Lung (tissue), 12 donors: ENCODE measurements around the gene NFKBIB. TPM values are rescaled to one million over a fixed set of nuclear protein-coding genes. Genes with fewer than 3 reads are reported as not detected.
"Not testable (repeated sequence)": the region's sequence is repeated elsewhere in the genome, so short reads cannot be mapped to it uniquely, and the experiment has no call there.

ENCODE experiments used
- ATAC-seq: fragments of 200-7000 bp; cut with Tn5 transposase; one replicate; pipeline ENCODE4 v1.9.1; 2020; ENCODE audit warnings: moderate number of reproducible peaks; ENCODE audit not compliant: insufficient read depth, low FRiP score
- DNase-seq, 3 donors: peaks; one replicate each; pipeline ENCODE4 v3.0.0-alpha.2; 2013 to 2017
- H3K27ac ChIP-seq, 2 donors: one replicate each; pipeline ENCODE4 v1.5.1; 2013; ENCODE audit warnings: mild to moderate bottlenecking in 2 of 2, moderate library complexity in 2 of 2, control low read depth in 1 of 2, inconsistent platforms in 1 of 2, low read depth in 1 of 2, low read length in 1 of 2
- H3K27me3 ChIP-seq, 3 donors: one replicate each; pipeline ENCODE4 v1.5.1; 2013; ENCODE audit warnings: low read length in 2 of 3; ENCODE audit not compliant: control insufficient read depth in 3 of 3, insufficient read depth in 3 of 3
- H3K36me3 ChIP-seq, 4 donors: one replicate each; pipeline ENCODE4 v1.5.1; 2013; ENCODE audit warnings: low read length in 4 of 4, mild to moderate bottlenecking in 1 of 4, moderate library complexity in 1 of 4; ENCODE audit not compliant: control insufficient read depth in 4 of 4, insufficient read depth in 4 of 4
- H3K4me1 ChIP-seq, 5 donors: one replicate each; pipeline ENCODE4 v1.5.1; 2013; ENCODE audit warnings: low read length in 5 of 5, mild to moderate bottlenecking in 2 of 5, moderate library complexity in 1 of 5; ENCODE audit not compliant: control insufficient read depth in 5 of 5, insufficient read depth in 5 of 5
- H3K4me3 ChIP-seq: one replicate; pipeline ENCODE4 v1.5.1; 2013; ENCODE audit warnings: mild to moderate bottlenecking, control low read depth, moderate library complexity
- H3K9ac ChIP-seq, 2 donors: one replicate each; pipeline ENCODE4 v1.5.1; 2013; ENCODE audit warnings: low read length in 2 of 2, control low read depth in 1 of 2; ENCODE audit not compliant: insufficient read depth in 1 of 2
- H3K9me3 ChIP-seq, 4 donors: one replicate each; pipeline ENCODE4 v1.5.1; 2013; ENCODE audit warnings: low read length in 3 of 4, mild to moderate bottlenecking in 1 of 4, moderate library complexity in 1 of 4; ENCODE audit not compliant: control insufficient read depth in 4 of 4, insufficient read depth in 3 of 4
- WGBS, 2 donors: extraction: QIAGEN DNeasy Blood & Tissue Kit; methylation state at CpG; one replicate each; pipeline ENCODE4 v1.1.7; 2013; 5-methylcytosine and 5-hydroxymethylcytosine counted together
- polyA plus RNA-seq, 2 donors: library from polyadenylated mRNA; stranded (reverse); fragments of 200-250 nt; gene quantifications; one replicate each; pipeline ENCODE4 v1.2.1, GENCODE V29; 2013
- total RNA-seq, 2 donors: library from RNA; depleted of rRNA in 1 of 2; stranded (reverse); fragments of >200 nt in 1 of 2; gene quantifications; one replicate each; pipeline ENCODE4 v1.2.1, GENCODE V29; 2014 to 2021
- TF ChIP-seq, protein P1 (sequence below): IDR thresholded peaks from 2 replicates; pipeline ENCODE4 v1.5.1; 2012; ENCODE audit warnings: mild to moderate bottlenecking; ENCODE audit errors: control extremely low read depth, extremely low read depth
- donor health status: control.
- donor health status: control.
- donor health status: Bipolar disorder and iron deficiency.
- donor health status: healthy.
- donor health status: DM: yes; HTN: yes; CAD: no.

The NFKBIB gene
- total and polyA plus RNA-seq, 4 donors: 12.8 to 60.8 (median 48.8) TPM

DNA sequence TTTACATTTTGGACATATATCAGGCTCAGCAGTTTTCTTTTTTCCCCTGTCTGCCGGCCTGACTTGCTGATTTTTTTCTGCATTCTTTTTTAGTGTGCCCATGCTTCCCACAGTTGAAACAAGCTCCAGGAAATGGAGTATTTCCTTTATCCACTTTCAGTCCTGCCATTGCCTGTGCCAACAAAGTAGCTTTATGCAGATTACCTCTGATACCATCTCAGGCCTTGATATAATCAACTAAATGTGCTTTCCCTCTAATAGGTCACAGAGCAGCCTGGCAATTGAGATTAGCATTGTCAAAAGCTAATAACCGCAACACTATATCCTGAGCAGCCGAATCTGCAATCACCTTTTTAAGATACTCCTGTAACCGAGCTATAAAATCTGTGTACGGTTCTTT lies 40.2 kb downstream of the NFKBIB start:
- Histone ChIP-seq H3K9me3 (no peaks in the 10 kb centered on the region), H3K4me1 (no peaks in the 10 kb centered on the region), H3K4me3 (no peak overlapping the region), H3K9ac (no peak overlapping the region), H3K27me3 (no peaks in the 10 kb centered on the region), H3K36me3 (peaks cover 0 to 12% (median 2%) of the 10 kb centered on the region in 4 donors), H3K27ac (no peak overlapping the region)
- 27 to 50% methylated on average over 5 of the region's 5 CpGs for WGBS, 2 donors
- ATAC-seq: no peak
- no peak for DNase-seq
- TF ChIP-seq, protein P1, sequence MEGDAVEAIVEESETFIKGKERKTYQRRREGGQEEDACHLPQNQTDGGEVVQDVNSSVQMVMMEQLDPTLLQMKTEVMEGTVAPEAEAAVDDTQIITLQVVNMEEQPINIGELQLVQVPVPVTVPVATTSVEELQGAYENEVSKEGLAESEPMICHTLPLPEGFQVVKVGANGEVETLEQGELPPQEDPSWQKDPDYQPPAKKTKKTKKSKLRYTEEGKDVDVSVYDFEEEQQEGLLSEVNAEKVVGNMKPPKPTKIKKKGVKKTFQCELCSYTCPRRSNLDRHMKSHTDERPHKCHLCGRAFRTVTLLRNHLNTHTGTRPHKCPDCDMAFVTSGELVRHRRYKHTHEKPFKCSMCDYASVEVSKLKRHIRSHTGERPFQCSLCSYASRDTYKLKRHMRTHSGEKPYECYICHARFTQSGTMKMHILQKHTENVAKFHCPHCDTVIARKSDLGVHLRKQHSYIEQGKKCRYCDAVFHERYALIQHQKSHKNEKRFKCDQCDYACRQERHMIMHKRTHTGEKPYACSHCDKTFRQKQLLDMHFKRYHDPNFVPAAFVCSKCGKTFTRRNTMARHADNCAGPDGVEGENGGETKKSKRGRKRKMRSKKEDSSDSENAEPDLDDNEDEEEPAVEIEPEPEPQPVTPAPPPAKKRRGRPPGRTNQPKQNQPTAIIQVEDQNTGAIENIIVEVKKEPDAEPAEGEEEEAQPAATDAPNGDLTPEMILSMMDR: no peak

DNA sequence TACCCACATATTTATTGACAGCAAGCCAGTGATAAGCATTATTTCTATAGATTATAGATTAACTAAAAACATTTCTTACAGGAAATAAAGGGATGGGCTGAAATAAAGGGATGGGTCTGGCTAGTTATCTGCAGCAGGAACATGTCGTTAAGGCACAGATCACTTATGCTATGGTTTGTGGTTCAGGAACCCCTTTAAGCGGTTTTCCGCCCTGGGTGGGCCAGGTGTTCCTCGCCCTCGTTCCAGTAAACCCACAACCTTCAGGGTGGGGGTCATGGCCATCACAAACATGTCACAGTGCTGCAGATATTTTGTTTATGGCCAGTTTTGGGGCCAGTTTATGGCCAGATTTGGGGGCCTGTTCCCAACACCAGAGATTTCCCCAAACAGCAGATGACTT lies 41.7 kb downstream of the NFKBIB start:
- not testable (repeated sequence) for H3K4me1 ChIP-seq, ATAC-seq, H3K4me3 ChIP-seq, H3K9me3 ChIP-seq, H3K27ac ChIP-seq, DNase-seq, H3K27me3 ChIP-seq, H3K9ac ChIP-seq
- WGBS, 2 donors: 76 to 80% methylated on average over 5 of the region's 5 CpGs
- H3K36me3 ChIP-seq: peaks cover 0 to 14% (median 8%) of the 10 kb centered on the region in 4 donors

DNA sequence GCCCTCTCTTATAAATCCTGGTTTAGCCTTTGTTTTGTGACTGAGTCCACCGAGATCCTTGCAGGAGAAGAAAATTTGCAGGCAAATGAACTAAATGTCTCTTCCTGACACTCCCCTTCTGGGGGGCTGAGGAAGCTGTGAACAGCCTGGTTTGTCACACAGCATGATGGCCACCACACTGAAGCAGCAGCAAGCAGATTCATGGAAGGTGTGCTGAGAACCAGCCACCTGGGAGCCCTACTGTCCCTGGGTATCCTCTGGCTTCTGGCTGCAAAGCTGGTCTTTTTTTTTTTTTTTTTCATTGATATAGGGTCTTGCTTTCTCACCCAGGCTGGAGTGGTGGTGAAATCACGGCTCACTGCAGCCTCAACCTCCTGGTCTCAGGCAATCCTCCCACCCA lies 42.2 kb downstream of the NFKBIB start:
- DNase-seq (no peak), ATAC-seq (no peak)
- Histone ChIP-seq H3K27me3 (no peaks in the 10 kb centered on the region), H3K4me3 (no peak overlapping the region), H3K9me3 (no peaks in the 10 kb centered on the region), H3K4me1 (no peaks in the 10 kb centered on the region), H3K27ac (no peak overlapping the region), H3K36me3 (peaks cover 0 to 19% (median 11%) of the 10 kb centered on the region in 4 donors), H3K9ac (no peak overlapping the region)
- TF ChIP-seq, protein P1: no peak
- 85 to 90% methylated on average over 2 of the region's 2 CpGs for WGBS, 2 donors

DNA sequence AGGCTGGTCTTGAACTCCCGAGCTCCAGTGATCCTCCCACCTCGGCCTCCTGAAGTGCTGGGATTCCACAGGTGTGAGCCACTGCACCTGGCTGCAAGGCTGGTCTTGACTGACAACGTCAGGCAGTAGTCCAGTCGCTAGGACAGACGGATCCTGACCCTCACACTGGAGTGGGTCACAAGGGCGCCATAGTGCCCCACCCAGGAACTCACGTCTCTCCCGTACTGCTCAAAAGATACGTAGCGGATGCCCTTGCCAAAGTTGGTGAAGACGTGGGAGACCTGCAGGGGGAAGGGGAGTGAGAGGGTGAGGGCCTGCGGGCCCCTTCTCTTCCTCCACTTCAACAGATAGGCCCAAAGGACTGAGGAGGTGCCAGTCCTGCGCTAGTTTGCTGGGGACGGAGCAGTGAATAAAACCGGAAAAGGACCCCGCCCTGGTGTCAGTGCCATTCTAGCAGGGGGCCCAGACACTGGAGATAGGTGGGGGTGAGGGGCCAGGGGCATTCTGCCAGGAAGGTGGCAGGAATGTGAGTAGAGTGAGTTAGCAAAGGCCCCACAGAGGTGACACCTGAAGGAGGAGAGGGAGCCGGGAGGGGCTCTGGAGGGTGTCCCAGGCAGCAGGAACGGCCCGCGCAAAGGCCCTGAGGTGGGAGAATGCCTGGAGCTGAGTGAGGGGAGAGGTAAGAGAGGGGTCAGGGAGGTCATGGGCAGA lies 42.9 kb downstream of the NFKBIB start:
- DNase-seq (no peak), ATAC-seq (no peak)
- no peak overlapping the region for H3K9ac ChIP-seq
- H3K27me3 ChIP-seq: no peaks in the 10 kb centered on the region
- H3K36me3 ChIP-seq: peaks cover 0 to 20% (median 12%) of the 10 kb centered on the region in 4 donors
- WGBS, 2 donors: 77 to 89% methylated on average over 20 of the region's 20 CpGs
- H3K27ac ChIP-seq: no peak overlapping the region
- H3K9me3 ChIP-seq: no peaks in the 10 kb centered on the region
- TF ChIP-seq, protein P1: no peak
- no peaks in the 10 kb centered on the region for H3K4me1 ChIP-seq
- H3K4me3 ChIP-seq: no peak overlapping the region
